ENCODE data around the gene ATP5PO.

DNA sequence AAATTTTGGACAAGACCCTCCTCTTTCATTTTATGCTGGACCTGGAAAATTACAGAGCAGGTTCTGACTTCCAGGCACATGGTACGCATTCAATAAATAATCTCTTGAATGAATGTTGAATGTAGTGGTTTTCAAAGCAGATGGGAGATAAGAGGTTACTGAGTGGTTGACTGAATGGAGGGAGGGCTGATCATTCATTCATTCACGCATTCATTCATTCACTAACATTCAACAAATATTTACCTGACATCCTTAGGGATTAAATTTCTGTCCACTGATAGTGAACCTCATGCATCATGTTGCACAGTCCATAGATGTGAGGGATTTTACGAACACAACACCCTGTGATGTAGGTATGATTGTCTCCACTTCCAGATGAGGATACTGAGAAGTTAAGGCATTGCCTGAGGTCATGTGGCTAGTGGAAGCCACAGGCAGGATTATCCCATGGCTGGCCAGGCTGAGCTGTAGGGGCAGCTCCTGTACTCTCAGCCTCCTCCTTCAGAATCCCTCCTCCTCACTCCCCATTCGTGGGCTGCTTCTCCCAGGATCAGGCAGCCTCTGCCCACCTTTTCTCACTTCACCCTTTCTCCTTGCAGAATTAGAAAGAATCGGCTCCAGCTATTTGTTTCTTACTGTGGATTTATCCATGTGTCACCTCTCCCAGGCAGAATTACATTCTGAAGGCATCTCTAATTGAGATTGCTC, 48.4 kb upstream of the ATP5PO start:
- TF ChIP-seq, protein P1, sequence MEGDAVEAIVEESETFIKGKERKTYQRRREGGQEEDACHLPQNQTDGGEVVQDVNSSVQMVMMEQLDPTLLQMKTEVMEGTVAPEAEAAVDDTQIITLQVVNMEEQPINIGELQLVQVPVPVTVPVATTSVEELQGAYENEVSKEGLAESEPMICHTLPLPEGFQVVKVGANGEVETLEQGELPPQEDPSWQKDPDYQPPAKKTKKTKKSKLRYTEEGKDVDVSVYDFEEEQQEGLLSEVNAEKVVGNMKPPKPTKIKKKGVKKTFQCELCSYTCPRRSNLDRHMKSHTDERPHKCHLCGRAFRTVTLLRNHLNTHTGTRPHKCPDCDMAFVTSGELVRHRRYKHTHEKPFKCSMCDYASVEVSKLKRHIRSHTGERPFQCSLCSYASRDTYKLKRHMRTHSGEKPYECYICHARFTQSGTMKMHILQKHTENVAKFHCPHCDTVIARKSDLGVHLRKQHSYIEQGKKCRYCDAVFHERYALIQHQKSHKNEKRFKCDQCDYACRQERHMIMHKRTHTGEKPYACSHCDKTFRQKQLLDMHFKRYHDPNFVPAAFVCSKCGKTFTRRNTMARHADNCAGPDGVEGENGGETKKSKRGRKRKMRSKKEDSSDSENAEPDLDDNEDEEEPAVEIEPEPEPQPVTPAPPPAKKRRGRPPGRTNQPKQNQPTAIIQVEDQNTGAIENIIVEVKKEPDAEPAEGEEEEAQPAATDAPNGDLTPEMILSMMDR (optimal IDR thresholded peaks at IDR 0.05 in 1 of 3, IDR thresholded peaks at IDR 0.05 in 1 of 3, conservative IDR thresholded peaks at IDR 0.05 in 1 of 3; ENCODE audit: extremely low read depth in 1 of 3, insufficient read depth in 2 of 3, low read length in 3 of 3), result no peak
- TF ChIP-seq EZH2 (IDR thresholded peaks at IDR 0.05; ENCODE audit: low read length), result no peak
